Ovary (tissue), 9 donors: ENCODE results near the gene SORBS1. TPM values are rescaled to one million over a fixed set of nuclear protein-coding genes. Genes with fewer than 3 reads are reported as not detected.

Source experiments
- DNase-seq, 5 donors: peaks; one replicate each; pipeline ENCODE4 v3.0.0-alpha.2; 2019 to 2020
- H3K27ac ChIP-seq, 2 donors: fragments of 200-600 bp; one replicate each; pipeline versions ENCODE4 v1.5.1 to v1.8.0; 2019 to 2022
- H3K27me3 ChIP-seq: fragments of 200-600 bp; one replicate; pipeline ENCODE4 v1.8.0; 2022
- H3K36me3 ChIP-seq: fragments of 200-600 bp; sonication (generic); one replicate; pipeline ENCODE4 v1.5.1; 2019
- H3K4me1 ChIP-seq: one replicate; pipeline ENCODE4 v1.8.1; 2013; ENCODE audit warnings: mild to moderate bottlenecking, moderate library complexity; ENCODE audit not compliant: insufficient read depth
- H3K4me3 ChIP-seq: fragments of 200-600 bp; sonication (generic); one replicate; pipeline ENCODE4 v1.5.1; 2017
- H3K9me3 ChIP-seq, 2 donors: fragments of 200-600 bp in 1 of 2; sonication (generic) in 1 of 2; one replicate each; pipeline versions ENCODE4 v1.5.1 to v1.8.1; 2013 to 2019; ENCODE audit warnings: mild to moderate bottlenecking in 1 of 2, moderate library complexity in 1 of 2
- EP300 ChIP-seq: sonication (generic); formaldehyde crosslinking; IDR thresholded peaks from one replicate; pipeline ENCODE4 v1.6.1; 2017; ENCODE audit warnings: antibody characterized with exemption
- POLR2A ChIP-seq: fragments of 450-650 bp; IDR thresholded peaks from one replicate; pipeline ENCODE4 v1.6.1; 2017; ENCODE audit warnings: antibody characterized with exemption, mild to moderate bottlenecking, moderate library complexity
- WGBS, 3 donors: extraction: QIAGEN DNeasy Blood & Tissue Kit in 1 of 3; methylation state at CpG; one replicate each; pipeline versions ENCODE4 v1.1.5 to v1.1.7; 2013 to 2017; 5-methylcytosine and 5-hydroxymethylcytosine counted together
- intact Hi-C, 4 donors: fragments of 100-400 bp; cut with DNase I; formaldehyde crosslinking; loops; one replicate each; pipeline versions ENCODE4 v1.11.0 to v1.15.1; 2022 to 2023
- polyA plus RNA-seq, 2 donors: library from polyadenylated mRNA; stranded (reverse); fragments of 200-250 nt in 1 of 2; fragments of 350-450 nt in 1 of 2; fragmentation: Illumina TruSeq in 1 of 2; extraction: RNeasy Lipid Tissue Mini Kit (QIAGEN cat#74804) in 1 of 2; gene quantifications; one replicate each; pipeline ENCODE4 v1.2.3, GENCODE V29; 2013 to 2014
- total RNA-seq, 7 donors: library from RNA; depleted of rRNA in 2 of 7; stranded (reverse); fragments of >200 nt in 2 of 7; fragmentation: NEBNext Ultra II Directional in 3 of 7; extraction: Animal tissue kit (Norgen Biotek cat#: 25700) in 3 of 7; gene quantifications; one replicate each; pipeline versions ENCODE4 v1.1.0 to v1.2.4, GENCODE V29; 2016 to 2023
- TF ChIP-seq, protein P1 (sequence below), 3 donors: fragments of 450-650 bp in 2 of 3; fragments of 200-600 bp in 1 of 3; IDR thresholded peaks; one replicate each; pipeline versions ENCODE4 v1.5.1 to v1.8.0; 2016 to 2022; ENCODE audit warnings: antibody characterized with exemption in 3 of 3, mild to moderate bottlenecking in 1 of 3
- donor health status: DM: no; HTN: no; CAD: no; lungs with moderate emphysema.
- donor health status: DM: no; HTN: no; CAD: no.
- donor health status: Bipolar disorder and iron deficiency.
- donor health status: DM: yes; HTN: yes; CAD: no.
- donor health status: DM: no; HTN: no; CAD: no.
- donor health status: DM: yes; HTN: yes; CAD: no.

The SORBS1 gene
- total and polyA plus RNA-seq, 9 donors, result 10.7 to 156 (median 20.0) TPM

GRCh38 chr10:95279042-95279820 is 281.9 kb downstream of the SORBS1 start:
- intact Hi-C loops, result no loop called here
- Histone ChIP-seq H3K27me3 (no peaks in the 10 kb centered on the region), H3K4me3 (no peak overlapping the region), H3K4me1 (no peaks in the 10 kb centered on the region), H3K36me3 (no peaks in the 10 kb centered on the region), H3K27ac (no peak overlapping the region), H3K9me3 (no peaks in the 10 kb centered on the region)
- 70 to 79% (median 75%) methylated on average over 4 of the region's 4 CpGs for WGBS, 3 donors
- DNase-seq, result no peak
- TF ChIP-seq, protein P1, sequence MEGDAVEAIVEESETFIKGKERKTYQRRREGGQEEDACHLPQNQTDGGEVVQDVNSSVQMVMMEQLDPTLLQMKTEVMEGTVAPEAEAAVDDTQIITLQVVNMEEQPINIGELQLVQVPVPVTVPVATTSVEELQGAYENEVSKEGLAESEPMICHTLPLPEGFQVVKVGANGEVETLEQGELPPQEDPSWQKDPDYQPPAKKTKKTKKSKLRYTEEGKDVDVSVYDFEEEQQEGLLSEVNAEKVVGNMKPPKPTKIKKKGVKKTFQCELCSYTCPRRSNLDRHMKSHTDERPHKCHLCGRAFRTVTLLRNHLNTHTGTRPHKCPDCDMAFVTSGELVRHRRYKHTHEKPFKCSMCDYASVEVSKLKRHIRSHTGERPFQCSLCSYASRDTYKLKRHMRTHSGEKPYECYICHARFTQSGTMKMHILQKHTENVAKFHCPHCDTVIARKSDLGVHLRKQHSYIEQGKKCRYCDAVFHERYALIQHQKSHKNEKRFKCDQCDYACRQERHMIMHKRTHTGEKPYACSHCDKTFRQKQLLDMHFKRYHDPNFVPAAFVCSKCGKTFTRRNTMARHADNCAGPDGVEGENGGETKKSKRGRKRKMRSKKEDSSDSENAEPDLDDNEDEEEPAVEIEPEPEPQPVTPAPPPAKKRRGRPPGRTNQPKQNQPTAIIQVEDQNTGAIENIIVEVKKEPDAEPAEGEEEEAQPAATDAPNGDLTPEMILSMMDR (IDR thresholded peaks at IDR 0.05), result no peak
- TF ChIP-seq EP300 (no peak), POLR2A (no peak)

- H3K27ac ChIP-seq, result no peak overlapping the region
- DNase-seq, result no peak
- no peaks in the 10 kb centered on the region for H3K9me3 ChIP-seq
- H3K4me3 ChIP-seq, result no peak overlapping the region
- H3K36me3 ChIP-seq, result no peaks in the 10 kb centered on the region
- WGBS, 3 donors, result 75 to 82% (median 76%) methylated on average over 6 of the region's 6 CpGs
- intact Hi-C loops, result no loop called here
- H3K27me3 ChIP-seq, result no peaks in the 10 kb centered on the region
- TF ChIP-seq POLR2A (no peak), EP300 (no peak)
- TF ChIP-seq, protein P1 (IDR thresholded peaks at IDR 0.05), result no peak
- no peaks in the 10 kb centered on the region for H3K4me1 ChIP-seq
Measured at GRCh38 chr10:95278061-95278988, 282.8 kb downstream of the SORBS1 start.

DNA sequence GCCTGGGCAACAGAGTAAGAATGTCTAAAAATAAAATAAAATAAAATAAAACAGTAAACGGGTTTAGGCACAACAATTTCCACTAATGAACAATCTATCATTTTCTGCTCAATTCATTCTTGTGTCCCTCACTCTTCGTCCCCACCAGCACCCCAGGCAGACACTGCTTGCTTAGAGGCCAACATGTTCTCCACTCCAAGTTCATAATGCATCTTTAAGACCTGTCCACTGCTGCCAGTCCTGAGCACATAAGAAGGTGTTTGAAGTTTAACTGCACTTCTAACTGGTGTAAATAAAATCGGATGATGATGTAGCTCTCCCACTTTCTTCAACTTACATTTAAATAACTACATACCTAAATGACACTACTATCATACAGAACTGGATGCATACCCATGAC is 283.6 kb downstream of the SORBS1 start:
- DNase-seq, result no peak
- no peaks in the 10 kb centered on the region for H3K9me3 ChIP-seq
- no peaks in the 10 kb centered on the region for H3K36me3 ChIP-seq
- WGBS, 3 donors, result 46 to 52% (median 51%) methylated on average over 3 of the region's 3 CpGs
- no peaks in the 10 kb centered on the region for H3K27me3 ChIP-seq
- TF ChIP-seq POLR2A (no peak), EP300 (no peak)
- TF ChIP-seq, protein P1 (IDR thresholded peaks at IDR 0.05), result no peak
- H3K27ac ChIP-seq, result no peak overlapping the region
- no peak overlapping the region for H3K4me3 ChIP-seq
- no peaks in the 10 kb centered on the region for H3K4me1 ChIP-seq
- intact Hi-C loops, result no loop called here

DNA sequence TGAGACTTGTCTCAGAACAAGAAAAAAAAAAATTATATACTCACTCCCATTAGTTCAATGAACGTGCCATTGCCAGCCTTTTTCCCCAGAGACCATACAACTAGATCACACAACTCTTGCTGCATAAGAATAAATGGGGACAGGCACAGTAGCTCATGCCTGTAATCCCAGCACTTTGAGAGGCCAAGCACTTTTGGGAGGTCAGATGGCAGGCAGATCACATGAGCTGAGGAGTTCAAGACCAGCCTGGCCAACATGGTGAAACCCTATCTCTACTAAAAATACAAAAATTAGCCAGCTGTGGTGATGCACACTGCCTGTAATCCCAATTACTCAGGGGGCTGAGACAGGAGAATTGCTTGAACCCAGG is 284.0 kb downstream of the SORBS1 start:
- no peak overlapping the region for H3K4me3 ChIP-seq
- intact Hi-C loops, result no loop called here
- no peaks in the 10 kb centered on the region for H3K9me3 ChIP-seq
- no peak overlapping the region for H3K27ac ChIP-seq
- 75 to 81% (median 80%) methylated on average over 1 of the region's 1 CpG for WGBS, 3 donors
- TF ChIP-seq POLR2A (no peak), EP300 (no peak)
- TF ChIP-seq, protein P1 (IDR thresholded peaks at IDR 0.05), result no peak
- no peaks in the 10 kb centered on the region for H3K36me3 ChIP-seq
- no peaks in the 10 kb centered on the region for H3K27me3 ChIP-seq
- DNase-seq, result no peak
- no peaks in the 10 kb centered on the region for H3K4me1 ChIP-seq
